Lower leg skin (tissue), 3 donors: ENCODE measurements around the gene ANKRD18B.
"Not testable (repeated sequence)": the region's sequence is repeated elsewhere in the genome, so short reads cannot be mapped to it uniquely, and the experiment has no call there.

Source experiments
- POLR2A ChIP-seq, 2 donors: fragments of 450-650 bp; IDR thresholded peaks; one replicate each; pipeline ENCODE4 v1.6.1; 2016 to 2017; ENCODE audit warnings: antibody characterized with exemption in 2 of 2, mild to moderate bottlenecking in 1 of 2, moderate library complexity in 1 of 2
- TF ChIP-seq, protein P1 (sequence below), 3 donors: fragments of 450-650 bp; IDR thresholded peaks; one replicate each; pipeline ENCODE4 v1.5.1; 2016; ENCODE audit warnings: antibody characterized with exemption in 3 of 3, mild to moderate bottlenecking in 3 of 3, moderate library complexity in 2 of 3

DNA sequence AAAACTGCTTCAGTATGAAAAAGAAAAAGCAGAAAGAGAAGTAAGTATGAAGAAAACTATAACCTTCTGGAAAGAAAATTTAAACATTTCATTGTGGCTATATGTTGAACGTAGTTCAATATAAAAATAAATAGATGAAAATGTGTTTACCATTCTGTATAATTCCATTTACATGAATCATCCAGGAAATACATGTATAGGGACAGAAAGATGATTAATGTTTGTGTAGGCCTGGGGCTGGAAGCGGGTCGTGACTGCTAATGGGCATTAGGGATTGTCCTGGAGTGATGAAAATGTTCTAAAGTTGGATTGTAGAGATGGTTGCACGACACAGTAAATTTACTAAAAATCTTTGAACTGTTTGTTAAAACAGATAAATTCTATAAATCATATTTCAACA, 24.8 kb downstream of the ANKRD18B start:
- TF ChIP-seq, protein P1, sequence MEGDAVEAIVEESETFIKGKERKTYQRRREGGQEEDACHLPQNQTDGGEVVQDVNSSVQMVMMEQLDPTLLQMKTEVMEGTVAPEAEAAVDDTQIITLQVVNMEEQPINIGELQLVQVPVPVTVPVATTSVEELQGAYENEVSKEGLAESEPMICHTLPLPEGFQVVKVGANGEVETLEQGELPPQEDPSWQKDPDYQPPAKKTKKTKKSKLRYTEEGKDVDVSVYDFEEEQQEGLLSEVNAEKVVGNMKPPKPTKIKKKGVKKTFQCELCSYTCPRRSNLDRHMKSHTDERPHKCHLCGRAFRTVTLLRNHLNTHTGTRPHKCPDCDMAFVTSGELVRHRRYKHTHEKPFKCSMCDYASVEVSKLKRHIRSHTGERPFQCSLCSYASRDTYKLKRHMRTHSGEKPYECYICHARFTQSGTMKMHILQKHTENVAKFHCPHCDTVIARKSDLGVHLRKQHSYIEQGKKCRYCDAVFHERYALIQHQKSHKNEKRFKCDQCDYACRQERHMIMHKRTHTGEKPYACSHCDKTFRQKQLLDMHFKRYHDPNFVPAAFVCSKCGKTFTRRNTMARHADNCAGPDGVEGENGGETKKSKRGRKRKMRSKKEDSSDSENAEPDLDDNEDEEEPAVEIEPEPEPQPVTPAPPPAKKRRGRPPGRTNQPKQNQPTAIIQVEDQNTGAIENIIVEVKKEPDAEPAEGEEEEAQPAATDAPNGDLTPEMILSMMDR (IDR thresholded peaks at IDR 0.05), result not testable (repeated sequence)
- not testable (repeated sequence) for TF ChIP-seq POLR2A (IDR thresholded peaks at IDR 0.05)
